Endothelial cell of umbilical vein (primary cell): ENCODE results near the gene ACOX1. TPM values are rescaled to one million over a fixed set of nuclear protein-coding genes. Genes with fewer than 3 reads are reported as not detected.

Experiments used
- BruUV-seq: library from RNA; stranded (reverse); fragments of 400-500 nt; replicated peaks from 2 replicates; lab custom pipeline; 2021; lab: Mats Ljungman, UMichigan
- CTCF ChIA-PET: fragments of 300-600, 350-600 bp; sonication (Branson Sonifier 250); formaldehyde crosslinking; loops from one replicate; lab custom pipeline; 2021; ENCODE audit warnings: antibody characterized with exemption, inconsistent platforms; lab: Charles Lee
- POLR2A ChIA-PET: fragments of 300-600, 350-600 bp; sonication (Branson Sonifier 250); formaldehyde crosslinking; loops from one replicate; lab custom pipeline; 2021; ENCODE audit warnings: antibody characterized with exemption, inconsistent platforms; lab: Charles Lee
- DNase-seq: peaks from one replicate; pipeline ENCODE4 v3.0.0-alpha.2; 2011; ENCODE audit warnings: low read depth, low spot score
- FAIRE-seq: peaks from 2 replicates; lab custom pipeline; 2011; peaks lifted over from hg19 to GRCh38; lab: Jason Lieb, UNC
- H2AFZ ChIP-seq: 2 replicates; pipeline ENCODE4 v1.6.0; 2012; ENCODE audit warnings: low read depth, low read length, control low read depth, inconsistent platforms
- H3K27ac ChIP-seq: 2 replicates; pipeline ENCODE4 v1.5.1; 2011; ENCODE audit warnings: low read depth, mild to moderate bottlenecking, control low read depth, low read length, moderate library complexity; ENCODE audit not compliant: insufficient read depth
- H3K27me3 ChIP-seq, 2 experiments: 2 replicates each; pipeline versions ENCODE4 v1.6.0 to v1.6.1; 2011; ENCODE audit warnings: low read length in 2 of 2, mixed read lengths in 1 of 2; ENCODE audit not compliant: control insufficient read depth in 2 of 2, insufficient read depth in 2 of 2
- H3K36me3 ChIP-seq, 2 experiments: 2 replicates in 1 of 2; 3 replicates in 1 of 2; pipeline ENCODE4 v1.5.1; 2011; ENCODE audit warnings: low read length in 2 of 2, mild to moderate bottlenecking in 1 of 2, moderate library complexity in 1 of 2; ENCODE audit not compliant: control insufficient read depth in 2 of 2, insufficient read depth in 2 of 2; ENCODE audit errors: extremely low read depth in 1 of 2
- H3K4me1 ChIP-seq: 3 replicates; pipeline ENCODE4 v1.5.1; 2011; ENCODE audit warnings: mild to moderate bottlenecking, low read length; ENCODE audit not compliant: control insufficient read depth, insufficient read depth; ENCODE audit errors: extremely low read depth
- H3K4me2 ChIP-seq: 2 replicates; pipeline ENCODE4 v1.6.1; 2011; ENCODE audit warnings: low read length, control low read depth, mixed read lengths; ENCODE audit not compliant: insufficient read depth
- H3K4me3 ChIP-seq, 3 experiments: fragments of 200-600 bp in 1 of 3; sonication (generic), shearing (Covaris generic) in 1 of 3; replicated peaks in 1 of 3; 2 replicates each; pipeline ENCODE4 v1.5.1; 2011 to 2016; ENCODE audit warnings: control low read depth in 3 of 3, low read length in 3 of 3, mild to moderate bottlenecking in 2 of 3, inconsistent platforms in 1 of 3, low read depth in 1 of 3, moderate library complexity in 1 of 3; ENCODE audit not compliant: insufficient read depth in 1 of 3
- H3K79me2 ChIP-seq: 2 replicates; pipeline ENCODE4 v1.6.0; 2012; ENCODE audit warnings: low read length, inconsistent platforms; ENCODE audit not compliant: control insufficient read depth, insufficient read depth
- H3K9ac ChIP-seq: replicated peaks from 2 replicates; pipeline ENCODE3; 2011; ENCODE audit warnings: low read length, control low read depth; ENCODE audit not compliant: insufficient read depth; ENCODE audit errors: extremely low read depth
- H3K9me1 ChIP-seq: replicated peaks from 3 replicates; pipeline ENCODE4 v1.6.0; 2011; ENCODE audit warnings: mild to moderate bottlenecking, low read length; ENCODE audit not compliant: control insufficient read depth, insufficient read depth; ENCODE audit errors: extremely low read depth
- H3K9me3 ChIP-seq: replicated peaks from 2 replicates; pipeline ENCODE4 v1.5.1; 2012; ENCODE audit warnings: low read length, inconsistent platforms; ENCODE audit not compliant: control insufficient read depth, insufficient read depth
- H4K20me1 ChIP-seq: replicated peaks from 2 replicates; pipeline ENCODE3; 2011; ENCODE audit warnings: mild to moderate bottlenecking, low read length; ENCODE audit not compliant: control insufficient read depth, insufficient read depth; ENCODE audit errors: extremely low read depth
- EZH2 ChIP-seq: IDR thresholded peaks from 2 replicates; pipeline ENCODE4 v1.6.1; 2012; ENCODE audit warnings: borderline replicate concordance, low read depth, mild to moderate bottlenecking, moderate library complexity, low read length, inconsistent platforms; ENCODE audit not compliant: severe bottlenecking
- GATA2 ChIP-seq: IDR thresholded peaks from 2 replicates; pipeline ENCODE4 v1.7.0; 2011; ENCODE audit warnings: low read depth, mild to moderate bottlenecking, moderate library complexity, mixed read lengths, low read length; ENCODE audit not compliant: insufficient read length, insufficient read depth
- JUN ChIP-seq: IDR thresholded peaks from 2 replicates; pipeline ENCODE4 v1.6.1; 2011; ENCODE audit warnings: borderline replicate concordance, low read depth; ENCODE audit not compliant: insufficient read length, insufficient read depth
- MAX ChIP-seq: IDR thresholded peaks from 2 replicates; pipeline ENCODE4 v1.6.1; 2011; ENCODE audit not compliant: insufficient read depth, insufficient read length
- MYC ChIP-seq: IDR thresholded peaks from one replicate; pipeline ENCODE4 v1.6.1; 2011; ENCODE audit warnings: mild to moderate bottlenecking, low read depth, low read length
- POLR2A ChIP-seq: IDR thresholded peaks from 2 replicates; pipeline ENCODE4 v1.6.1; 2012; ENCODE audit warnings: low read depth, mild to moderate bottlenecking, control low read depth, low read length
- POLR2AphosphoS5 ChIP-seq: IDR thresholded peaks from 2 replicates; pipeline ENCODE4 v1.6.1; 2012; ENCODE audit warnings: low read depth, mild to moderate bottlenecking, control low read depth, low read length, moderate library complexity; ENCODE audit not compliant: insufficient read depth
- dilution Hi-C: fragments of 300-500 bp; cut with MboI; formaldehyde crosslinking; loops from one replicate; pipeline ENCODE4 v1.15.0; 2019; ENCODE audit warnings: low sequenced_read_pairs; ENCODE audit not compliant: extremely low pct_ligation_motif_present
- intact Hi-C: fragments of 100-400 bp; cut with micrococcal nuclease; formaldehyde crosslinking; loops from one replicate; pipeline ENCODE4 v1.10.0; 2022
- polyA plus RNA-seq, 4 experiments: library from polyadenylated mRNA; depleted of rRNA in 3 of 4; stranded (reverse) in 3 of 4; unstranded in 1 of 4; fragments of >200 nt; gene quantifications; 2 replicates each; pipeline versions ENCODE4 v1.2.1 to v1.2.3, GENCODE V29; 2011 to 2012; ENCODE audit warnings: missing spikeins in 1 of 4
- total RNA-seq: library from RNA; stranded (reverse); gene quantifications from 2 replicates; pipeline ENCODE4 v1.2.3, GENCODE V29; 2021

The ACOX1 gene
- total and polyA plus RNA-seq, 2 donors (not counting 3 experiments of a cell fraction or from before 2014, with no cell fraction given) = 17.9 to 45.1 TPM

- ChIA-PET POLR2A (no interaction called here), CTCF (interaction anchor here (0.8 to 4.6 kb wide), 5 partner anchors 13 to 267 kb away, joined by 3 to 35 read pairs (median 9); partner anchors contain the start of genes CDK3 and MRPL38)
- no peaks in the 10 kb centered on the region for H3K9me1 ChIP-seq
- no peak overlapping the region for H3K4me3 ChIP-seq
- FAIRE-seq (no peak), DNase-seq (no peak)
- H3K27ac ChIP-seq = no peak overlapping the region
- H3K4me1 ChIP-seq = no peaks in the 10 kb centered on the region
- intact Hi-C loops (loop anchor here (5.0 to 10.0 kb wide), 4 partner anchors 65 to 263 kb away; partner anchors contain the start of gene ZACN), dilution Hi-C loops (no loop called here)
- no peaks in the 10 kb centered on the region for H3K27me3 ChIP-seq
- no peaks in the 10 kb centered on the region for H3K36me3 ChIP-seq
- no TSS peak for BruUV-seq
- H3K9ac ChIP-seq = no peak overlapping the region
- H3K4me2 ChIP-seq = no peak overlapping the region
- no peak for TF ChIP-seq POLR2A
- no peak for TF ChIP-seq EZH2
- no peak for TF ChIP-seq MYC
- TF ChIP-seq JUN = no peak
- no peak for TF ChIP-seq GATA2
- no peak for TF ChIP-seq POLR2AphosphoS5
- no peak for TF ChIP-seq MAX
- no peaks in the 10 kb centered on the region for H4K20me1 ChIP-seq
- H3K9me3 ChIP-seq = no peaks in the 10 kb centered on the region
- no peaks in the 10 kb centered on the region for H3K79me2 ChIP-seq
- H2AFZ ChIP-seq = no peak overlapping the region
These were observed 33.0 kb upstream of the ACOX1 start for GRCh38 chr17:76011951-76012350.
